Nucleus accumbens (tissue), 56 donors: ENCODE results near the gene ZNF212.

Source experiments
- DNase-seq, 56 donors: peaks; one replicate each; lab custom pipeline; 2025; lab: John Stamatoyannopoulos, UW

ZNF212 gene

DNA sequence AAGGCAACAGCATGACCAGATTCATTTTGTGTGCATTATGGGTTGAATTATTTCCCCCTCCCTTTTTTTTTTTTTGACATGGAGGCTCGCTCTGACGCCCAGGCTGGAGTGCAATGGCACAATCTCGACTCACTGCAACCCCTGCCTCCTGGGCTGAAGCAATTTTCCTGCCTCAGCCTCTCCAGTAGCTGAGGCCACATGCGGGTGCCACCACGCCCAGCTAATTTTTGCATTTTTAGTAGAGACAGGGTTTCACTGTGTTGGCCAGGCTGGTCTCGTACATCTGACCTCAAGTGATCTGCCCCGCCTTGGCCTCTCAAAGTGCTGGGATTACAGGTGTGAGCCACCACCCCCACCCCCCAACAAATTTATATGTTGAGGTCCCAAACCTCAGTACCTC lies 64.6 kb downstream of the ZNF212 start:
- DNase-seq = no peak
